CD4-positive, alpha-beta memory T cell (primary cell): ENCODE measurements around the gene ASTN2. TPM values are rescaled to one million over a fixed set of nuclear protein-coding genes. Genes with fewer than 3 reads are reported as not detected.
A peak's percentile ranks its signal among the peaks of the same experiment; 100 is the strongest.

Experiments used
- CTCF ChIA-PET: fragments of 350-600 bp; sonication (Branson Sonifier 250); formaldehyde crosslinking; loops from one replicate; lab custom pipeline; 2021; ENCODE audit warnings: inconsistent platforms; ENCODE audit not compliant: partially characterized antibody; lab: Charles Lee
- POLR2A ChIA-PET: fragments of 350-600 bp; sonication (Branson Sonifier 250); formaldehyde crosslinking; loops from one replicate; lab custom pipeline; 2021; ENCODE audit not compliant: partially characterized antibody; lab: Charles Lee
- DNase-seq, 5 donors: peaks; one replicate each; pipeline versions ENCODE4 v3.0.0 to v3.0.0-alpha.2; 2020 to 2022; ENCODE audit warnings: mixed read lengths in 1 of 5
- H3K27ac ChIP-seq: one replicate; pipeline ENCODE4 v1.7.0; 2013; ENCODE audit warnings: low read depth, low read length
- H3K27me3 ChIP-seq: 2 replicates; pipeline ENCODE4 v1.7.0; 2013; ENCODE audit warnings: mild to moderate bottlenecking, low read length, moderate library complexity; ENCODE audit not compliant: insufficient read depth
- H3K36me3 ChIP-seq: 2 replicates; pipeline ENCODE4 v1.7.0; 2013; ENCODE audit warnings: mild to moderate bottlenecking, low read length, moderate library complexity; ENCODE audit not compliant: insufficient read depth
- H3K4me1 ChIP-seq: 2 replicates; pipeline ENCODE4 v1.7.0; 2013; ENCODE audit warnings: mild to moderate bottlenecking, low read length, moderate library complexity; ENCODE audit not compliant: insufficient read depth
- H3K4me3 ChIP-seq, 2 donors: one replicate each; pipeline ENCODE4 v1.7.0; 2013; ENCODE audit warnings: low read length in 2 of 2, mild to moderate bottlenecking in 1 of 2
- H3K9me3 ChIP-seq, 2 donors: one replicate each; pipeline ENCODE4 v1.7.0; 2013; ENCODE audit warnings: low read length in 2 of 2, control low read depth in 1 of 2; ENCODE audit not compliant: control insufficient read depth in 1 of 2
- H3K27ac Mint-ChIP-seq, 7 donors: one replicate each; pipeline ENCODE4 v1.8.0; 2020 to 2021; ENCODE audit warnings: mixed read lengths in 7 of 7, mild to moderate bottlenecking in 6 of 7, inconsistent platforms in 3 of 7, moderate library complexity in 3 of 7
- H3K27me3 Mint-ChIP-seq, 2 donors: one replicate each; pipeline ENCODE4 v1.8.0; 2020 to 2021; ENCODE audit warnings: mixed read lengths in 2 of 2
- H3K36me3 Mint-ChIP-seq, 2 donors: one replicate each; pipeline ENCODE4 v1.8.0; 2020 to 2021; ENCODE audit warnings: mixed read lengths in 2 of 2, inconsistent platforms in 1 of 2, mild to moderate bottlenecking in 1 of 2
- H3K4me1 Mint-ChIP-seq, 4 donors: one replicate each; pipeline ENCODE4 v1.8.0; 2020 to 2021; ENCODE audit warnings: mixed read lengths in 4 of 4, mild to moderate bottlenecking in 1 of 4
- H3K4me3 Mint-ChIP-seq, 8 donors: one replicate each; pipeline ENCODE4 v1.8.0; 2020 to 2021; ENCODE audit warnings: mixed read lengths in 8 of 8, mild to moderate bottlenecking in 7 of 8, moderate library complexity in 6 of 8, inconsistent platforms in 3 of 8
- H3K9me3 Mint-ChIP-seq, 8 donors: one replicate each; pipeline ENCODE4 v1.8.0; 2020 to 2021; ENCODE audit warnings: mixed read lengths in 8 of 8, mild to moderate bottlenecking in 5 of 8, inconsistent platforms in 3 of 8, moderate library complexity in 1 of 8
- intact Hi-C: fragments of 100-400 bp; cut with micrococcal nuclease; formaldehyde crosslinking; loops from one replicate; pipeline ENCODE4 v1.15.1; 2023
- polyA plus RNA-seq, 2 donors: library from polyadenylated mRNA; unstranded; fragments of 300-500 nt; fragmentation: Illumina TruSeq; gene quantifications; one replicate each; pipeline ENCODE4 v1.2.3, GENCODE V29; 2021
- total RNA-seq, 2 experiments: library from RNA; stranded (reverse); gene quantifications; one replicate each; pipeline ENCODE4 v1.2.3, GENCODE V29; 2021

Gene ASTN2
- total and polyA plus RNA-seq, 4 experiments from 2014 or later: 2.7 to 5.9 (median 4.8) TPM

DNA sequence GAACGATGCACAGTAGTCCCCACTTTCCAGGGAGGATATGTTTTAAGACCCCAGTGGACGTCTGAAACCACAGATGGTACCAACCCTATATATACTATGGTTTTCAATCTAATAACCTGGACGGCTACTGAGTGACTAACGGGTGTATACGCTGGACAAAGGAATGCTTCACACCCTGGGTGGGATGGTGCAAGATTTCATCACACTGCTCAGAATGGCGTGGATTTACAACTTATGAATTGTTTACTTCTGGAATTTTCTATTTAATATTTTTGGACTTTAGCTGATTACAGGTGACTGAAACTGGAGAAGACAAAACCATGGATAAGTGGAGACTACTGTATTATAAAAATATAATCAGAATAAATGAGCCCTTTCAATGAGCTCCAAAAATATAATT lies 875.3 kb downstream of the ASTN2 start:
- H3K27ac ChIP-seq: no peak overlapping the region
- no peaks in the 10 kb centered on the region for H3K27me3 ChIP-seq
- DNase-seq: no peak
- no peaks in the 10 kb centered on the region for H3K27me3 Mint-ChIP-seq
- no peaks in the 10 kb centered on the region for H3K36me3 ChIP-seq
- ChIA-PET POLR2A (no interaction called here), CTCF (interaction anchor here (0.5 kb wide), 1 partner anchor 47 kb away, joined by 3 read pairs; no protein-coding TSS in a partner anchor)
- peaks cover 6 to 23% of the 10 kb centered on the region in 2 donors for H3K36me3 Mint-ChIP-seq
- no peak overlapping the region for H3K27ac Mint-ChIP-seq
- no peaks in the 10 kb centered on the region for H3K4me1 ChIP-seq
- no peak overlapping the region for H3K4me3 ChIP-seq
- H3K4me1 Mint-ChIP-seq: no peaks in the 10 kb centered on the region
- no peak overlapping the region for H3K4me3 Mint-ChIP-seq
- no peaks in the 10 kb centered on the region for H3K9me3 ChIP-seq
- intact Hi-C loops: no loop called here
- peaks cover 0 to 38% (median 21%) of the 10 kb centered on the region in 8 donors for H3K9me3 Mint-ChIP-seq

DNA sequence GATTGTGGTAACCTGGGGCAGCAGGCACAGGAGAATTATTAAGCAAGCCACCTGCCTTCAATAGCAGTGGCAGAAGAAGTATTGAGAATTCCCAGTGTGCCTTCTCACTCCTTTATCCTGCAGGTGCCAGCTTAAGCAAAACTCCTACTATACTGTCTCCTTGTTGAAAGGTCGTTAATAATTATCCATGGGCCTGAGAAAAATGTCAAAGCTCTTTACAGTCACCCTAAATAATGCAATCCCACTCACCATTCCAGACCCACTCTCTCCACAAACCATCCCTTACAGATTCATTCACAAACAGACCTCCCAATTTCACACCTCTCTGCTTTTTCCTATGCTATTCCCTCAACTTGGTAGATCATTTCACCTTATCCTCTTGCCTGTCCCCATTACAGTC lies 889.2 kb downstream of the ASTN2 start:
- Mint-ChIP-seq H3K36me3 (peaks cover 5 to 15% of the 10 kb centered on the region in 2 donors), H3K27me3 (no peaks in the 10 kb centered on the region), H3K27ac (no peak overlapping the region), H3K4me1 (no peaks in the 10 kb centered on the region), H3K9me3 (peaks cover 0 to 49% (median 23%) of the 10 kb centered on the region in 8 donors), H3K4me3 (no peak overlapping the region)
- intact Hi-C loops: no loop called here
- Histone ChIP-seq H3K27ac (no peak overlapping the region), H3K9me3 (no peaks in the 10 kb centered on the region), H3K27me3 (no peaks in the 10 kb centered on the region), H3K4me1 (no peaks in the 10 kb centered on the region), H3K4me3 (no peak overlapping the region), H3K36me3 (no peaks in the 10 kb centered on the region)
- CTCF ChIA-PET: no interaction called here
- DNase-seq: no peak
- POLR2A ChIA-PET: no interaction called here

GRCh38 chr9:116524778-116525470 lies 889.9 kb downstream of the ASTN2 start:
- Histone ChIP-seq H3K4me3 (no peak overlapping the region), H3K9me3 (no peaks in the 10 kb centered on the region), H3K27me3 (no peaks in the 10 kb centered on the region), H3K27ac (no peak overlapping the region), H3K4me1 (no peaks in the 10 kb centered on the region), H3K36me3 (no peaks in the 10 kb centered on the region)
- ChIA-PET POLR2A (no interaction called here), CTCF (no interaction called here)
- H3K27ac Mint-ChIP-seq: no peak overlapping the region
- intact Hi-C loops: no loop called here
- no peaks in the 10 kb centered on the region for H3K4me1 Mint-ChIP-seq
- H3K27me3 Mint-ChIP-seq: no peaks in the 10 kb centered on the region
- peaks cover 0 to 56% (median 29%) of the 10 kb centered on the region in 8 donors for H3K9me3 Mint-ChIP-seq
- peak overlapping the region in 1 of 8 donors; percentile 5 for H3K4me3 Mint-ChIP-seq
- peaks cover 6 to 15% of the 10 kb centered on the region in 2 donors for H3K36me3 Mint-ChIP-seq
- DNase-seq: no peak

GRCh38 chr9:116520218-116520617 lies 894.6 kb downstream of the ASTN2 start:
- Mint-ChIP-seq H3K27me3 (no peaks in the 10 kb centered on the region), H3K27ac (no peak overlapping the region), H3K4me1 (no peaks in the 10 kb centered on the region), H3K36me3 (peaks cover 15 to 19% of the 10 kb centered on the region in 2 donors), H3K9me3 (peaks cover 6 to 60% (median 50%) of the 10 kb centered on the region in 8 donors), H3K4me3 (no peak overlapping the region)
- Histone ChIP-seq H3K4me1 (no peaks in the 10 kb centered on the region), H3K27ac (no peak overlapping the region), H3K9me3 (no peaks in the 10 kb centered on the region), H3K36me3 (no peaks in the 10 kb centered on the region), H3K27me3 (no peaks in the 10 kb centered on the region), H3K4me3 (no peak overlapping the region)
- POLR2A ChIA-PET: no interaction called here
- CTCF ChIA-PET: no interaction called here
- intact Hi-C loops: no loop called here
- no peak for DNase-seq

DNA sequence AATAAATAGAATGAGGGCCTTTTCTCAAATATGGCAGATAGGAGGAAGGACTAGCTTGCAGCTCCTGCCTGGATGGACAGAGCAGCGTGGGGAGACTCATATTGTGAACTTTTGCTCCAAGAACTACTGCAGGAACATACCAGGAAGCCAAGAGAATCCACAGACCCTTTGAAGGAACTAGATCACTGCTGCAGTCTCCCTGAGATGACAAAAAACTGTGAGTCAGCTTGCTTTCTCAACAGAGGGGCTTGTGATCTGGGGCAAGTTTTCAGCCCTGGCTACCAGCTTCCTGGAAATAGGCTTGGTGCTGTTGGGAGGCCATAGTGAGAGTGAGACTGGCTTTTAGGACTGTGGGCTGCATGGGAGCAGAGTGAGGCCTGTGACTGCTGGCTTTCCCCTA lies 898.4 kb downstream of the ASTN2 start:
- intact Hi-C loops: no loop called here
- no peaks in the 10 kb centered on the region for H3K27me3 Mint-ChIP-seq
- no peak for DNase-seq
- H3K4me1 ChIP-seq: no peaks in the 10 kb centered on the region
- peaks cover 11 to 24% of the 10 kb centered on the region in 2 donors for H3K36me3 Mint-ChIP-seq
- no peak overlapping the region for H3K4me3 Mint-ChIP-seq
- H3K9me3 Mint-ChIP-seq: peaks cover 6 to 76% (median 57%) of the 10 kb centered on the region in 8 donors
- H3K9me3 ChIP-seq: no peaks in the 10 kb centered on the region
- H3K36me3 ChIP-seq: no peaks in the 10 kb centered on the region
- H3K27me3 ChIP-seq: no peaks in the 10 kb centered on the region
- H3K27ac ChIP-seq: no peak overlapping the region
- H3K4me1 Mint-ChIP-seq: no peaks in the 10 kb centered on the region
- ChIA-PET CTCF (no interaction called here), POLR2A (no interaction called here)
- no peak overlapping the region for H3K27ac Mint-ChIP-seq
- H3K4me3 ChIP-seq: no peak overlapping the region

DNA sequence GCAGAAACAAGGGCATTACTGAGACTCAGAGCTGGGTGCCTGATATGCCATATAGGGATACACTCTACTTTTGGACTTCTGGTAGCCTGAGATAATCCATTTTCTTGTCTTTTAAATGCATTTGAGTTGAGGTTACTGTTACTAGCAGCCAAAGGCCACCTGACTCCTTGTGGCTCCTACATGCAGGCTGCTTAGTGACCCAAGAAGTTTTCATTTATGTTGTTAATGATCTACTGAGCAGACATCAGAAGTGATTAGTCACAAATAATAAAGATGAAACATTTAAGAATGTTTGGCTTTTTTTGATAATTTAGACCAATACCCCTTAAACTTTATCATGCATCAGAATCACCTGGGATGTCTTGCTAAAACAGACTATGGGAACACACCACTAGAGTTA lies 899.3 kb downstream of the ASTN2 start:
- Mint-ChIP-seq H3K9me3 (peaks cover 6 to 71% (median 55%) of the 10 kb centered on the region in 8 donors), H3K27me3 (no peaks in the 10 kb centered on the region), H3K27ac (no peak overlapping the region), H3K4me3 (no peak overlapping the region), H3K36me3 (peaks cover 11 to 21% of the 10 kb centered on the region in 2 donors), H3K4me1 (no peaks in the 10 kb centered on the region)
- Histone ChIP-seq H3K9me3 (no peaks in the 10 kb centered on the region), H3K4me3 (no peak overlapping the region), H3K36me3 (no peaks in the 10 kb centered on the region), H3K27me3 (no peaks in the 10 kb centered on the region), H3K27ac (no peak overlapping the region), H3K4me1 (no peaks in the 10 kb centered on the region)
- intact Hi-C loops: no loop called here
- ChIA-PET POLR2A (no interaction called here), CTCF (no interaction called here)
- no peak for DNase-seq

- Histone ChIP-seq H3K4me3 (no peak overlapping the region), H3K27ac (no peak overlapping the region), H3K27me3 (no peaks in the 10 kb centered on the region), H3K36me3 (no peaks in the 10 kb centered on the region), H3K9me3 (no peaks in the 10 kb centered on the region), H3K4me1 (no peaks in the 10 kb centered on the region)
- ChIA-PET POLR2A (no interaction called here), CTCF (no interaction called here)
- Mint-ChIP-seq H3K27me3 (peaks cover 0 to 2% of the 10 kb centered on the region in 2 donors), H3K27ac (no peak overlapping the region), H3K36me3 (no peaks in the 10 kb centered on the region), H3K4me1 (no peaks in the 10 kb centered on the region), H3K4me3 (no peak overlapping the region), H3K9me3 (peaks cover 0 to 25% (median 14%) of the 10 kb centered on the region in 8 donors)
- DNase-seq: no peak
- intact Hi-C loops: no loop called here
Measured at GRCh38 chr9:116506685-116507084, 908.2 kb downstream of the ASTN2 start.
